ENCODE measurements around the gene PCYT1B.

Gene PCYT1B

DNA sequence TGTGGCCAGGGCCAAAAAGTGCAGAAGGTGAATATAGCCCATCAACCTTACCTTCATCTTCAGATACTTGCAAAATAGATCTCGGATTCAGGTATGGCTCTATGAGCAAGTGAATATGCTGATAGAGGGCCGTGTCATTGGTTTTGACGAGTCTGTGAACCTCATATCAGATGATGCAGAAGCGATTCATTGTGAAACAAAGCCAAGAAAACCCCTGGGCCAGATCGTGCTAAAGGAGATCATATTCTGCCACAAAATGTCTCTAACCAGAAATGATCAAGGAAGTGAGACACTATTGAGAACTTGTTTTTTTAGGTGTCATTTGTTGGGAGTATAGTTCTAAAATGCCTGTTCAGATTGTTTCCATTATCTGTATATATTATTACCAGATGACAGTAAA lies 133.7 kb downstream of the PCYT1B start:
- TF ChIP-seq, protein P1, sequence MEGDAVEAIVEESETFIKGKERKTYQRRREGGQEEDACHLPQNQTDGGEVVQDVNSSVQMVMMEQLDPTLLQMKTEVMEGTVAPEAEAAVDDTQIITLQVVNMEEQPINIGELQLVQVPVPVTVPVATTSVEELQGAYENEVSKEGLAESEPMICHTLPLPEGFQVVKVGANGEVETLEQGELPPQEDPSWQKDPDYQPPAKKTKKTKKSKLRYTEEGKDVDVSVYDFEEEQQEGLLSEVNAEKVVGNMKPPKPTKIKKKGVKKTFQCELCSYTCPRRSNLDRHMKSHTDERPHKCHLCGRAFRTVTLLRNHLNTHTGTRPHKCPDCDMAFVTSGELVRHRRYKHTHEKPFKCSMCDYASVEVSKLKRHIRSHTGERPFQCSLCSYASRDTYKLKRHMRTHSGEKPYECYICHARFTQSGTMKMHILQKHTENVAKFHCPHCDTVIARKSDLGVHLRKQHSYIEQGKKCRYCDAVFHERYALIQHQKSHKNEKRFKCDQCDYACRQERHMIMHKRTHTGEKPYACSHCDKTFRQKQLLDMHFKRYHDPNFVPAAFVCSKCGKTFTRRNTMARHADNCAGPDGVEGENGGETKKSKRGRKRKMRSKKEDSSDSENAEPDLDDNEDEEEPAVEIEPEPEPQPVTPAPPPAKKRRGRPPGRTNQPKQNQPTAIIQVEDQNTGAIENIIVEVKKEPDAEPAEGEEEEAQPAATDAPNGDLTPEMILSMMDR (IDR thresholded peaks at IDR 0.05) = no peak

- TF ChIP-seq, protein P1 (IDR thresholded peaks at IDR 0.05) = no peak
These were observed 138.8 kb downstream of the PCYT1B start for GRCh38 chrX:24508375-24508774.
